GM12873 (cell line): ENCODE data around the gene ELOVL2.

Experiments
- TF ChIP-seq, protein P1 (sequence below): IDR thresholded peaks from 2 replicates; pipeline ENCODE4 v1.5.1; 2012; ENCODE audit warnings: low read depth, mild to moderate bottlenecking, moderate library complexity, low read length, control low read depth; ENCODE audit not compliant: insufficient read depth; ENCODE audit errors: missing control alignments

ELOVL2 gene

GRCh38 chr6:11011787-11012234 is 32.3 kb downstream of the ELOVL2 start:
- TF ChIP-seq, protein P1, sequence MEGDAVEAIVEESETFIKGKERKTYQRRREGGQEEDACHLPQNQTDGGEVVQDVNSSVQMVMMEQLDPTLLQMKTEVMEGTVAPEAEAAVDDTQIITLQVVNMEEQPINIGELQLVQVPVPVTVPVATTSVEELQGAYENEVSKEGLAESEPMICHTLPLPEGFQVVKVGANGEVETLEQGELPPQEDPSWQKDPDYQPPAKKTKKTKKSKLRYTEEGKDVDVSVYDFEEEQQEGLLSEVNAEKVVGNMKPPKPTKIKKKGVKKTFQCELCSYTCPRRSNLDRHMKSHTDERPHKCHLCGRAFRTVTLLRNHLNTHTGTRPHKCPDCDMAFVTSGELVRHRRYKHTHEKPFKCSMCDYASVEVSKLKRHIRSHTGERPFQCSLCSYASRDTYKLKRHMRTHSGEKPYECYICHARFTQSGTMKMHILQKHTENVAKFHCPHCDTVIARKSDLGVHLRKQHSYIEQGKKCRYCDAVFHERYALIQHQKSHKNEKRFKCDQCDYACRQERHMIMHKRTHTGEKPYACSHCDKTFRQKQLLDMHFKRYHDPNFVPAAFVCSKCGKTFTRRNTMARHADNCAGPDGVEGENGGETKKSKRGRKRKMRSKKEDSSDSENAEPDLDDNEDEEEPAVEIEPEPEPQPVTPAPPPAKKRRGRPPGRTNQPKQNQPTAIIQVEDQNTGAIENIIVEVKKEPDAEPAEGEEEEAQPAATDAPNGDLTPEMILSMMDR: no peak

DNA sequence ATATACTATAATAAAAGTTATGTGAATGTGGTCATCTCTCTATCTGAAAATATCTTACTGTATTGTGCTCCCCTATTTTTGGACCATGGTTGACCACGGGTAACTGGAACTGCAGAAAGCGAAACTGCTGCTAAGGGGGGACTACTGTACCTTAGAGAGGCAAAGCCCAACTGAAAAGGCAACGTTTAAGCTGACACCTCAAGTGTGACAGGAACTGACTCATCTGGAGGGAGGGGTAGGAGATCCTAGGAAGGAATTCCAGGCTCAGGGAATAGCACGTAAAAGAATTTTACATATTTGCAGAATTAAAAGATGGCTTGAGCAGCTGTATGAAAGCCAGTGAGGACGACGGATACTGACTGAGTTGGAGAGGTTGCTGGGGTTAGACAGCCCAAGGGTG is 34.8 kb downstream of the ELOVL2 start:
- TF ChIP-seq, protein P1: no peak

GRCh38 chr6:11008821-11009220 is 35.3 kb downstream of the ELOVL2 start:
- TF ChIP-seq, protein P1: no peak

DNA sequence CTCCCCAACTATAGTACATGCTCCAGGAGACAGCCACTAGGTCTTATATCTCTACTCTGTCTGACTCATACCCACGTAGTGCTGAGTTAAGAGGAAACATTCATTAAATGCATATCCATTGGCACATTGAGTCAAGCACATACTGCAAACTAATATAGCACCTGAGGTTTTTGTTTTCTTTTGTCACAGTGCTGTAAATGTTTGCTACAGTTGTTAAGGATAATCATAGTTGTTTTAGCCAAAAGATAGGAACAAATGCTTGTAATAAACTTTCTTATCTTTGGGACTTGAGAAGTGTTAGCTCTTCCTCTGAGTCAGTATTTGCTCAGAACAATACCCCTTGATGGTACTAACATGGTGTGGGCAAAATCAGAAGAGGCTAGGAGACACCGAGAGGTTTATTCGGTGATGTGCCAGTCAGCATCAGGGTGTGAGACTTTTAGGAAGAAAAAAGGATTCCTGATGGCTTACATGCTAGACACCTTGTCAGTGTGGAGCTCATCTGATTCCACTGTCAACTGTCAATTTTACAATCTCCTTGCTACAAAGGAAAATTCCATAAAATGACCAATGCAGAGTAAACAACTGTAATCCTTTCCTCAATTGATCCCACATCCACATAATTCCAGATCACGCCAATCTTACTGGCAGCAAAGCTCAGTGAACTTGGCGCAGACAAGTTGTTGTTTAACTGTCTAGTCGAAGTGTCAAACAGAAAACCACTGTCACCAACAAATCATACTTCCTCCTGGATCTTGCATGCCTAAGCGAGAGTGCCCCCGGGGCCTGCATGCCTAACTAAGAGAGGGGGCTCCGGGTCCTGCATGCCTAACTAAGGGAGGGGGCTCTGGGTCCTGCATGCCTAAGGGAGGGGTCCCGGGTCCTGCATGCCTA is 36.1 kb downstream of the ELOVL2 start:
- TF ChIP-seq, protein P1: no peak

- TF ChIP-seq, protein P1: no peak
These were observed 38.0 kb downstream of the ELOVL2 start for GRCh38 chr6:11006061-11006460.

- TF ChIP-seq, protein P1: no peak
These were observed 41.9 kb downstream of the ELOVL2 start for GRCh38 chr6:11002176-11002575.

DNA sequence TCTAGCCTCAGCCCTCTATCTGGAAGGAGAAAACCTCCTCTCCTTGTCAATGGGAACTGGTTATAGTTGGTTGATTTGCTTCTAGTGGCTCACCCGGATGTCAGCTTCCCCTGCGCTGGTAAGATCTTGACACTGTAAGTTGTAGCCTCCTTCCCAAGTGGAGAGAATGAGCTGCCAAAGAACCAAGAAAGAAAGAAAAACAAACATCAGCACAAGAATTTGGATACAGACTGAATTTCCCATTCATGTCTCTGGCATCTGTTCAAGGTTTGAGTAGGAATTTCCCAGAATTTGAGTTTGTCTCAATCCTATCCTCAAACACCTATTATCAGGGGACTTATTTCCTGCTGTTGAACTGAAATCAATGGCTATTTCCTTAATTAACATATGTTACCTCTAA is 44.1 kb downstream of the ELOVL2 start:
- TF ChIP-seq, protein P1: no peak
